Mammary epithelial cell (primary cell): ENCODE measurements around the gene CPED1.

Source experiments
- EZH2 ChIP-seq: IDR thresholded peaks from 2 replicates; pipeline ENCODE4 v1.6.1; 2012; ENCODE audit warnings: low read length, inconsistent platforms, borderline replicate concordance
- TF ChIP-seq, protein P1 (sequence below), 2 donors: IDR thresholded peaks in 1 of 2; conservative IDR thresholded peaks in 1 of 2; 2 replicates each; pipeline ENCODE4 v1.5.1; 2011 to 2012; ENCODE audit warnings: inconsistent platforms in 2 of 2, low read length in 2 of 2, mild to moderate bottlenecking in 2 of 2, control low read depth in 1 of 2, low read depth in 1 of 2; ENCODE audit not compliant: insufficient read depth in 1 of 2; ENCODE audit errors: extremely low read depth in 1 of 2

DNA sequence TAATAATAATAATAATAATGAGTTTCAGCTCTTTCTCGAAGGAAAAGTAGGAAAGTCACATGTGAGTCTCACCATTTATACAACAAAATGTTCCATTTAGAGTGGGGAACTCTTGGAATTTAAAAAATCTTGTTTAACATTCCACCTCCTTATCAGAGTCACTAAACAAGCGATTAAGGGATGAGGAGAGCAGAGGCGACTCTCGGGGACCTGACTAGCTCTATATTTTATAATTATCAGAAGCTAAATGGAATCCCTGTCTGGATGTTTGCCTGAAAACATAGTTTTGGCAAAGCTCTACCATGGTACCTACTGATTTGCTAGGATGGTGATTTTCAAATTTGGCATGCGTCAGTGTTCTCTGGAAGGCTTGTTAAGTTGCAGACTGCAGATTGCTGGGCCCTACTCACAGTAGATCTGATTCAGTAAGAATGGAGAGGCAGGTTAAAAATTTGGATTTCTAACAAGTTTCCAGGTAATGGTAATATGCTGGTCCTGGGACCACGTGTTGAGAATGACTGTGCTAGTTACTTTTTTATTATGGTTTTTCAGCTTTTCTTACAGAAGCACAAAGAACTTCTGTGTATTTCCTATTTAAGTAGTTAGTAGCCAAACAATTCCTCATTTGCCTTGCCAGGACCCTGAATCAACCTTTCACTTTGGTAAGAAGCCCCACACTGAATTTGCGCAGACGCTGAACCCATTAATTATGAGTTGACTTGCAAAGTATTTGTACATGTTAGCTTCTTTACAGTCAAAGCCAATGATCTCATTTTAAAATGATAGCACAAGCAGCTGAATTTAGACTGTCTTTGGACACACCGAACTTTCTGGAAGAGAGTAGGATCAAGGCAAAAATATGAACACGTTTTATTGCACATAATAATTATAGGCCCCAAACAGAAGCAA, 39.5 kb downstream of the CPED1 start:
- TF ChIP-seq, protein P1, sequence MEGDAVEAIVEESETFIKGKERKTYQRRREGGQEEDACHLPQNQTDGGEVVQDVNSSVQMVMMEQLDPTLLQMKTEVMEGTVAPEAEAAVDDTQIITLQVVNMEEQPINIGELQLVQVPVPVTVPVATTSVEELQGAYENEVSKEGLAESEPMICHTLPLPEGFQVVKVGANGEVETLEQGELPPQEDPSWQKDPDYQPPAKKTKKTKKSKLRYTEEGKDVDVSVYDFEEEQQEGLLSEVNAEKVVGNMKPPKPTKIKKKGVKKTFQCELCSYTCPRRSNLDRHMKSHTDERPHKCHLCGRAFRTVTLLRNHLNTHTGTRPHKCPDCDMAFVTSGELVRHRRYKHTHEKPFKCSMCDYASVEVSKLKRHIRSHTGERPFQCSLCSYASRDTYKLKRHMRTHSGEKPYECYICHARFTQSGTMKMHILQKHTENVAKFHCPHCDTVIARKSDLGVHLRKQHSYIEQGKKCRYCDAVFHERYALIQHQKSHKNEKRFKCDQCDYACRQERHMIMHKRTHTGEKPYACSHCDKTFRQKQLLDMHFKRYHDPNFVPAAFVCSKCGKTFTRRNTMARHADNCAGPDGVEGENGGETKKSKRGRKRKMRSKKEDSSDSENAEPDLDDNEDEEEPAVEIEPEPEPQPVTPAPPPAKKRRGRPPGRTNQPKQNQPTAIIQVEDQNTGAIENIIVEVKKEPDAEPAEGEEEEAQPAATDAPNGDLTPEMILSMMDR (conservative IDR thresholded peaks at IDR 0.05 in 1 of 2, IDR thresholded peaks at IDR 0.05 in 1 of 2; ENCODE audit: extremely low read depth in 1 of 2, insufficient read depth in 1 of 2, low read depth in 1 of 2, low read length in 2 of 2): no peak
- no peak for TF ChIP-seq EZH2
